Measurements from ENCODE around the gene RAB7A.

DNA sequence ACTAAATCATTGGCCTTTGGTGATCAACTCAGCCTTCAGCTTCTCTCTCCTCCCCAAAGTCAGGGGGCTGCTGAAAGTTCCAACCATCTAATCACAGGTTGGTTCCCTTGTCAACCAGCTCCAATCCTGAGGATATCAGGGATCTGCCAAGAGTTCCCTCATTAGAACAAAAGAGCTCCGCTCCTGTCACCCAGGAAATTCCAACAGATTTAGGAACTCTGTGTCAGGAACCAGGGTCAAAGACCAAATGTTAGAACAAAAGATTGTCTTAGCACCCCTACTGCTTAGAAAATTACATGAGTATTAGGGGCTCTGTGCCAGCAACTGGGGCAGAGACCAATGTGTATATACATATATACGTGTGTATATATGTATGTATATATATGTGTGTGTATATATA is 32.3 kb upstream of the RAB7A start:
- TF ChIP-seq CTCF (conservative IDR thresholded peaks at IDR 0.05; ENCODE audit: low read depth in 2 of 2) (no peak), POLR2AphosphoS5 (IDR thresholded peaks at IDR 0.05; ENCODE audit: low read depth) (no peak), ZNF331 (CRISPR knock-in tag; IDR thresholded peaks at IDR 0.05; ENCODE audit: low read depth) (no peak), EZH2 (IDR thresholded peaks at IDR 0.05; ENCODE audit: low read depth, unreplicated experiment) (no peak), CREB1 (CRISPR knock-in tag; IDR thresholded peaks at IDR 0.05; ENCODE audit: low read depth) (no peak), JUNB (IDR thresholded peaks at IDR 0.05; ENCODE audit: unreplicated experiment) (no peak), EZH2phosphoT487 (IDR thresholded peaks at IDR 0.05; ENCODE audit: unreplicated experiment) (no peak)
